Measurements from ENCODE around the gene CKMT2.

The CKMT2 gene

DNA sequence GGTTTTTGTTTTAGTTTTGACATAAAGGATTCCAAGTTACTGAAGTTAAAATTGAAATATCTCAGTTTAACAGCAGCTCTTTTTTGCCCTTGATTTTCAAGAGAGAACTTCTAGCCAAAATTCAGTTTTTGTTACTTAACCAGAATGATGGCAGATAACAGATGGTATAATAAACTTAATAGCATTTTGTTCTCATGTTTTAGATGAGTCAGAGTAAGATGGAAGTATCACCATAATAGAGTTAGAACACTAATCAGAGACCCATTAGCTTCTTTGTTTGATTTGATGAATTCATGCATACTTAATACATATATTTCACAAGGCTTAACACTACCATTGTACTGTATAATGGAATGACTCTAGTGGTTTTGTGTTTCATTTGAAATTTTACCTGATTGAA lies 80.2 kb downstream of the CKMT2 start:
- DNase-seq, result no peak

DNA sequence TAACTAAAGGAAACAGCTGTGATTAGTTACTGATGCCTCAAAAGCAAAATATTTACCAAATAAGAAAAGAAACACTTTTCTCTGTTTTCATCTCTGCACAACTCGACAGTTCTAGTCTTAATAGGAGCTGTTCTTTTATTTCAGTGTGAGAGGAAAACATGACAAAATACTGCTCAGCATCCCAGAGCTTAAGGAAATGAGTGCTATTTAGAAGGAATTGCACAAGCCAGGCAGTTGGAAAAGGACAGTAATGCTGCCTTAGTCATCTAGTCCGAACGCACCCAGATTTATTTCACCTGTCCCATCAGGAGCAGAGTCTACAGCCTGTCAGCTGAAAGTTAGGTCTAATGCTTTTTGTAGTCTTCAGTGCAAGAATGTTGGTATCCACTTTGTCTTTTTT lies 80.6 kb downstream of the CKMT2 start:
- DNase-seq, result no peak

DNA sequence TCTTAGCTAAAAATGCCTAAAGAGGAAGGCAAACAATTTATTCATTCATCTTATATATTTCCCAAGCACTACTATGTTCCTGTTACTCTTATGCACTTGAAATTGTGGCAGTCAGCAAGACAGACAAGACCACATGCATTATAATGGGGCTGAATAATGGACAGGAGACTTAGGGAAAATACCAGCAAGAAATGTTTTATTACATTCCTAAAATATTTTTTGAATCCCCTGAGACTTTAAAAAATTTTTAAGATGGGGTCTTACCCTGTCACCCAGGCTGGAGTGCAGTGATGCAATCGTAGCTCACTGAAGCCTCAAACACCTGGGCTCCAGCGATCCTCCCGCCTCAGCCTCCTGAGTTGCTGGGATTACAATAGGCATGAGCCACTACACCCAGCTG lies 81.5 kb downstream of the CKMT2 start:
- no peak for DNase-seq

DNA sequence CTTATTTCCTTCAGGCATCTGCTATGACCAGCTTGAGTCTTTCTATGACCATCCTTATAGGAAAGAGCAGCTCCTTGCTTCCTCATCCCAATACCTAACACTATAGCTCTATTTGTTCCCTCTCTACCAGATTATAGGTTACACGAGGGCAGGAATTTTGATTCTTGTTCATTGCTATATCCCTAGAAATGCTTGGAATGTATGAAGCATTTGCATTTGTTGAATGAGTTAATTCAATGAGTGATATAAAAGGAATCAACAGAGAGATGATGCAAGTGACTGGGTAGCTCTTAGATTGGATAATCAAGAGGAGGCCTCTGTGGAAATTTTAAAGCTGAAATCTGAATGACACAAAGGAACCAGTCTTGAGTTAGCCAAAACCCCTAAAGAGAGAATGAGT lies 82.2 kb downstream of the CKMT2 start:
- DNase-seq, result no peak

DNA sequence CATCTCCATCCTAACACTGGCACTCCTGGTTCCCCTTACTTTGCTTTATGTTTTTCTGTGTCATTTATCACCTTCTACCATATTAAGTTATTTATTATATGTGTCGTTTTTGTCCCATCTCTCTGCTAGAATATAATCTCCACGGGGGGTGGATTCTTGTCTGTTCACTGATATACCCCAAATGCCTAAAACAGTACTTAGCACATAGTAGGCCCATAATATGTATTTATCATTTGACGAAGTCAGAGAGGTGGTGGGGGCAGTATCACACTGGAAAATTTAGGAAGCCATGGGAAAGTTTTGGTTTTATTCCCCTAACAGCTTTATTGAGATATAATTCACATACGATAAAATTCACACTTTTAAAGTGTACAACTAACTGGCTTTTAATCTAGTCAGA lies 82.7 kb downstream of the CKMT2 start:
- no peak for DNase-seq
